ENCODE measurements around the gene C16orf74.

Gene C16orf74

GRCh38 chr16:85696781-85697180, 54.1 kb downstream of the C16orf74 start:
- no peak for DNase-seq (ENCODE audit: low read depth, low spot score)

DNA sequence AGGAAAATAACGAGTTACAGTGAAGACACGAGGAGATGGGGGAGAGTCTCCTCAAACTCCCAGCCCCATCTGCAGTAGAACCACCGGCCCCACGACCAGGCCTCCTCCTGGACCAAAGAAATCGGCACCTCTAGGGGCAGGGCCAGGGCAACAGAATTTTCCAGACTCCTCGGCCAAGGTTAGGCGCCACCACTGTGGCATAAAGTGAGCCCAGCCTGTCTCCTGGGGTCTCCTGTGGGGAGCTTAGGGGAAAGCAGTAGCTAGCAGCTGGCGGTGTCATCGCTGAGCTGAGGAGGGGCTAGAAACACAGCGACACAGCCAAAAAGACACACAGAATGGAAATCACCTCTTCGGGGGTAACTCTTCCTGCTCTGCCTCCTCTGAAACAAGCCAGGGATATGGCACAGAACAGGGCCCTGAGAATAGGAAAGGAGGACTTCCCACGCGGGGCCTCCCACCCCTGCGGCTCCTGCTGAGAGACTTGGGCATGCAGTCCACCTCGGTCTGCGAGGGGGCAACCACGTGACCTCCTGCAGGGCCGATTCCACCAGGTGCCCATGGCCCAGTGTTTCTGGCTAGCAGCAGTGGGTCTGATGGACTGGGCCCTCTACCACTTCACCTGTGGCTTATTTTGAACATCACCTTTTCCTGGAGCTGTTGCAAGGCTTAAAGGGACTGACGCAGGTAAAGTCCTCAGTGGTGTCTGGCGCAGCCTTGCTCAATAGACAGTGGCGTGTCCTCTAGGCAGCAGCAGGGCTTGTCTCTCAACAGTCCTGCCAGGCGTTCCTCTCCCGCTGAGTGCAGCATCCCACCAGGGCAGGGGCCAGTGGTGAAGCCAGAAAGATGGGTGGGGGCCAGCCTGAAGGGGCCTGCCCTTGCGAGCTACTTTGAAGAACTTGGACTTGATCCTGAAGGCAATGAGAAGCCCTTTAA, 55.4 kb downstream of the C16orf74 start:
- DNase-seq (ENCODE audit: low read depth, low spot score), result no peak

- no peak for DNase-seq (ENCODE audit: low read depth, low spot score)
Observed at GRCh38 chr16:85690469-85691064, 60.3 kb downstream of the C16orf74 start.

- no peak for DNase-seq (ENCODE audit: low read depth, low spot score)
Observed at GRCh38 chr16:85689950-85690320, 61.0 kb downstream of the C16orf74 start.

DNA sequence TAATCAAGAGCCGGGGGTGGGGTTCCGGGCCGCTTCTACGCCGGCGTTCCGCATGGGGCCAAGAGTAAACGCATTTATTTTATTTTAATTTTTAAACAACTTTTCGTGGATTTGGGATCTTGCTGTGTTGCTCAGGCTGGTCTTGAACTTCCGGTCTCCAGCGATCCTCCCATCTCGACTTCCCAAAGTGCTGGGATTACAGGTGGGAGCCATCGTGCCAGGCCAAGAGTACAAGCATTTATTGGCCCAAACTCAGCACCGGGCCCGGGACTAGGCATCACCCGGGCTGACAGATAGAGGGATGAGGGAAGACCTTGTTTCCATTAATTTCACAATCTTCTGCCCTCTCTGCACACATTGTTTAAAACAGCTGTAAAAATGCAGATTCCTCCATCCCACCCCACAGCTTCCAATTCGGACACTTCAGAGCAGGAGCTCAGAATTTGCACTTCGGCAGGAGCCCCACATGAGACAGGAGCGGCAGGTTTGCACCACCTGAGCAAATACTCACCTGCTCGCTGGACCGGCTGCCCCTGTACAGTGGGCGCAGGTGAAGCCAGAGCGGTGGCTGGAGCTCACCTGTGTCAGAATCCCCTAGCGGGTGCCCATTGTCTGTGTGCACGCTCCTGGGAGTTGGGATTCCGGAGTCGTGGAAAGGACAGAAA, 61.5 kb downstream of the C16orf74 start:
- no peak for DNase-seq (ENCODE audit: low read depth, low spot score)

- peak; percentile 96 for DNase-seq (ENCODE audit: low read depth, low spot score)
Observed at GRCh38 chr16:85688586-85689284, 62.2 kb downstream of the C16orf74 start, which contains the start of gene GINS2. Gene GINS2 (minus strand): TSS chr16:85688954. CDS start chr16:85688898, 56 bp downstream.

DNA sequence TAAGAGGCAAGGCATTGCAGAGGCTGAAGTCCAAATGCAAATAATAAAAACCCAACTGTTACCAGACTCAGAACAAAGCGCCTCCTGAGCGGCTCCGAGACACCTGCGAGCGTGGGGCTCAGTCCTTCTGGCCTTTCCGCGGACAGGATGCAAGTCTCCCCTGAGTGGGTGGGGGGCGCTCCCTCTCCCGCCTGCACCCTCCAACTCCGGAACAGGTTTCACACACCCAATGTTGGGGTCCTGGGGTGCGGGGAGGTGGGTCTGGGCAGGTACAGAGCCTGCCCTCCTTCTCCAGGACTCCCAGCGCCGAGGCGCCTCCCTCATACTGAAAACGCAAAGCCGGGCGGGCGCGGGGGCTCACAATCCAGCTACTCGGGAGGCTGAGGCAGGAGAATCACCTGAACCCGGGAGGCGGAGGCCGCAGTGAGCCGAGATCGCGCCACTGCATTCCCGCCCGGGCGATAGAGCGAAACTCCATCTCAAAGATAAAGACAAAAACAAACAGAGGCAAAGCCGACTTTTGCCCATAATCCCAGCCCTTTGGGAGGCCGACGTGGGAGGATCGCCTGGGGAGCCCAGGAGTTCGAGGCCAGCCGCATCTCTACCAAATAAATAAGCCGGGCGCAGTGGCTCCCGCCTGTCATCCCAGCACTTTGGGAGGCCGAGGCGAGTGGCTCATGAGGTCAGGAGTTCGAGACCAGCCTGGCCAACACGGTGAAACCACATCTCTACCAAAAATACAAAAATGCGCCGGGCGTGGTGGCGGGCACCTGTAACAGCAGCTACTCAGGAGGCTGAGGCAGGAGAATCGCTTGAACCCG, 63.0 kb downstream of the C16orf74 start:
- no peak for DNase-seq (ENCODE audit: low read depth, low spot score)

DNA sequence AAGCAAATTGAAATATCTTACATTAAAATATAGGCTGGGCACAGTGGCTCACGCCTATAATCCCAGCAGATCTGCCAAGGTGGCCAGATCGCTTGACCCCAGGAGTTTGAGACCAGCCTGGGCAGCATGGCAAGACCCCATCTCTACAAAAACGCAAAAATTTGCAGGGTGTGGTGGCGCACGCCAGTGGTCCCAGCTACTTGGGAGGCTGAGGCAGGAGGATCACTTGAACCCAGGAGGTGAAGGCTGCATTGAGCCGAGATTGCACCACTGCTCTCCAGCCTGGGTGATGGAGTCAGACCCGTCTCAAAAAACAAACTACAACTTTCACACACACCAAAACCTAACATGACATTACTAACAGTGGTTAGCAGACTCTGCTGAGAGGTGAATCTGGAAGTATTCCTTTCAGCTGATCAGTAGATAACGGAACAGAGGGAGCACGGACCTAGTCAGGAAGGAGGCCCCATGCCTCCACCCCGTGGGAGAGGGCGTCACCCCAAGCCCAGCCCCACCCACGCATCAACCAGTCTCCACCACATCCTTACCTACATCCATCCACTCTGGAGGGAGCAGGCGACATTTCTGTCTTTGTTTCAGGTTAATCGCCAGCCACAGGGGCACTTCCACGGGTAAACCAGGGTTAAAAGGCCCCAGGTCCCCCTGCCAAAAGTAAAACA, 63.8 kb downstream of the C16orf74 start:
- DNase-seq (ENCODE audit: low read depth, low spot score), result no peak

DNA sequence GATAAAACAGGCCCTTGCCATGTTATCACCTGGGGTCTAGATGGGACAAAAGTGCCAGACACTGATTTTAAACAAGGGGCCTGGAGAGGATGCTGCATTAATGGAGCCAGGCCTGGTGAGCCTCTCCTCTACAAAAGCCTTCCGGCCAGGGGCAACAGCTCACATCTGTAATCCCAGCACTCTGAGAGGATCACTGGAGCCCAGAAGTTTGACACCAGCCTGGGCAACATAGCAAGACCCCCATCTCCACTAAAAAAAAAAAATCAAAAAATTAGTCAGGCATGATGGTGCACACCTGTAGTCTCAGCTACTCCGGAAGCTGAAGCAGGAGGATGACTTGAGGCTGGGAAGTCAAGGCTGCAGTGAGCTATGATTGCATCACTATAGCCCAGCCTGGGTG, 65.6 kb downstream of the C16orf74 start:
- no peak for DNase-seq (ENCODE audit: low read depth, low spot score)

DNA sequence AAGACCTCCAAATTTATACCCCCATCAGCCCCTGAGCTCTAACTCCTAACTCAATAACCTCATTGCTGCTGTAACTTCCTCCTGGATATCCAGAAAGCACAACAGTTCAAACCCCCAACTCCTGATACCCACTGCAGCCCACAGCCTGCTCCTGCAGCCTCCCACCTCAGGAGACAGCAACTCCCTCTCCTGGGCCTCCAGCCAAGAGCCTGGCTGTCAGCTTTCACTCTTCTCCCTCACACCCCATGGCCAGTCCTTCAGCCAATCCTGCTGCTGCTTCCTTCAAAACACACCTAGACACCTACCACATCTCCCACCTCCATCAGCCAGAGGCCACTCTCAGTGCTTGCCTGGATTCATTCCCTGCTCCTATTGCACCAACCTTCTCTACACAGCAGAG, 67.5 kb downstream of the C16orf74 start:
- no peak for DNase-seq (ENCODE audit: low read depth, low spot score)

DNA sequence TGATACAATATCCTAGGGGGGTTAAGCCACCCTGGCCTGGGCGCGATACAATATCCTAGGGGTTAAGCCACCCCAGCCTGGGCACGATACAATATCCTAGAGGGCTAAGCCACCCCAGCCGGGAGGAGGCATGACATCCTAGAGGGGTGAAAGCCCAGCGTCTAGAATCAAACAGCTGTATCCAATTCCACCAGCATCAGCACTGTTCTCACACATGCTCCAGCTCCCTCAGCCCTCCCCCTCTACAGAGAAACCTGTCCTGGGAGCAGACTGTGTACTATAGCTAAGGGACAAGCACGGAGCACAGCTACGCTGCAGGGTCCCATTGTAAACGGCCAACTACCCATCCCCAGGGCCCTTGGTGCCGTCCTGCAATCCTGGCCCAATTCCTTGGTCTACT, 68.4 kb downstream of the C16orf74 start:
- no peak for DNase-seq (ENCODE audit: low read depth, low spot score)

DNA sequence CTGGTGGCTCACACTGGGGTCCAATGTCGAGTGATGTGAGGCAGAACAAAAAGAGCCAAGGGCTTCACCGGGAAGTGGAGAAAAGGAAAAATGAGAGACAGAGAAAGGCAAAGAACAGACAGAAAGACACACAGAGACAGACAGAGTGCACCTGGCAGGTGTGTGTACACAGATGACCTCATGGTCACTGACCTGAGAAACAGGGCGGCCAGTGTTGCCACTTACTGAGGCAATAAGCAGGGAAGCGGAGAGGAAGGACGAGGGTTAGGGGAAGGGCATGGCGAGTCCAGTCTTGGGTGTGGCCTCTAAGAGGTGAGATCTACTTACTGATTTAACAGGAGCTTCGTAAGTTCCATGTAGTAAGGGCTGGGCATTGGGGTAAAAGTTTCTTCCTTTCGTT, 69.6 kb downstream of the C16orf74 start:
- no peak for DNase-seq (ENCODE audit: low read depth, low spot score)

DNA sequence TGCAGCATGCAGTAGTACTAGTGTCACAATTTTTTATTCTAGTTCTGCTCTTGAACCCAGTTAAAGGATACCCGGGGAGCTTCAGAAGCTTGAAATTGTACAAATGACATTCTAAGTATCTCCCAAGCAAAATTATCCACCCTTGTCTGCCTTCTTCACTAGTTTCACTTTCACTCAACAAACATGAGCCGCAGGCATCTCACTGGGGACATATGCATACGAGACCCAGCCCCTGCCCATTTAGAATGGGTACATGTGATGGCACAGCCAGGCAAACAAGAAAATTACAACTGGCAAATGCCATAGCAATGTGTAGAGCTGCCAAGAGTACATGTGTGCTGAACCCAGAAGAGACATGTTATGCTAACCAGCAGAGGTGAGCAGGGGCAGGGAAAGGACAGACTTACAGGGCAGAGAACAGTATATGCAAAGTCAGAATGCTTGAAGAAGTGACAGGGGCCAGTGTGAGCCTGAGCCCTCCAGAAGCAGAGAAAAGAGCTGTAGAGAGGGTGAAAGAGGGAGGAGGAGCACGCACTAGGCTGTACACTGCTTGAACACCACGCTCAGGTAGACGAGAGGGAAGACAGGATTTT, 70.4 kb downstream of the C16orf74 start:
- DNase-seq (ENCODE audit: low read depth, low spot score), result no peak

- DNase-seq (ENCODE audit: low read depth, low spot score), result no peak
Observed at GRCh38 chr16:85679870-85680269, 71.0 kb downstream of the C16orf74 start.

GRCh38 chr16:85678821-85679220, 72.1 kb downstream of the C16orf74 start:
- DNase-seq (ENCODE audit: low read depth, low spot score), result no peak

DNA sequence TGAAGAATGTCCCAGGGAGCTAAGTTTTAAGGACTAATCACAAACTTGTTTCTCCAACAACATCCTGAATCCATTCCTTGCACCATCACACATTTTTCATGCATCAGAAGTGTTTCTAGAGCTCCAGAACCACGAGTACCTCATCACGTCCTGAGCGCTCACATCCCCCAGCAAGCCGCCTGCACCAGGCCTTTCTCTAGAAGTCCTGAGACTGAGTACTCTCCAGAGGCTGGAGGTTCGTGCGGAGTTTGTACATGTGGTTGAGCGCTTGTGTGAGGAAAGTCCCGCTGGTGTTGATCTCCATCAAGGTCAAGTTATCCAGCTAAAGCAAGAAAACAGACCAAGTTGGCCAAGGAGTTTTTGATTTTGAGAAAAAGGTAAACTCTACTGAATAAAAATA, 72.9 kb downstream of the C16orf74 start:
- no peak for DNase-seq (ENCODE audit: low read depth, low spot score)

- no peak for DNase-seq (ENCODE audit: low read depth, low spot score)
Observed at GRCh38 chr16:85677383-85677967, 73.4 kb downstream of the C16orf74 start.

DNA sequence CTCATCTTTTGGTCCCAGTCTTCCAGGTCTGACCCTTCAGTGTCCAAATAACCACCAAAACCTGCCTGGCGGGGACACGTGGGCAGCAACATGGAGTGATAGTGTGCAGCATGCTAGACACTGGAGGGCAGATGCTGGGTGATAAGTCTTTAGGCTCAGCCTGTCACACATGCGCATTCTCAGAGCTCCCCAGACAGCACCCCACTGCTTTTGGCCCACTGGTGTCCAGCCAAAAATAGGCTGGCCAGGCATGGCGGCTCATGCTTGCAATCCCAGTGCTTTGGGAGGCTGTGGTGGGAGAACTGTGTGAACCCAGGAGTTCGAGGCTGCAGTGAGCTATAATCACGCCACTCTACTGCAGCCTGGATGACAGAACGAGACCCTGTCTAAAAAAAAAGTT, 74.4 kb downstream of the C16orf74 start:
- DNase-seq (ENCODE audit: low read depth, low spot score), result no peak

GRCh38 chr16:85675251-85675874, 75.5 kb downstream of the C16orf74 start:
- DNase-seq (ENCODE audit: low read depth, low spot score), result peak; percentile 49

Data from astrocyte of the hippocampus (primary cell).